ENCODE results near the gene CANT1.

The CANT1 gene

DNA sequence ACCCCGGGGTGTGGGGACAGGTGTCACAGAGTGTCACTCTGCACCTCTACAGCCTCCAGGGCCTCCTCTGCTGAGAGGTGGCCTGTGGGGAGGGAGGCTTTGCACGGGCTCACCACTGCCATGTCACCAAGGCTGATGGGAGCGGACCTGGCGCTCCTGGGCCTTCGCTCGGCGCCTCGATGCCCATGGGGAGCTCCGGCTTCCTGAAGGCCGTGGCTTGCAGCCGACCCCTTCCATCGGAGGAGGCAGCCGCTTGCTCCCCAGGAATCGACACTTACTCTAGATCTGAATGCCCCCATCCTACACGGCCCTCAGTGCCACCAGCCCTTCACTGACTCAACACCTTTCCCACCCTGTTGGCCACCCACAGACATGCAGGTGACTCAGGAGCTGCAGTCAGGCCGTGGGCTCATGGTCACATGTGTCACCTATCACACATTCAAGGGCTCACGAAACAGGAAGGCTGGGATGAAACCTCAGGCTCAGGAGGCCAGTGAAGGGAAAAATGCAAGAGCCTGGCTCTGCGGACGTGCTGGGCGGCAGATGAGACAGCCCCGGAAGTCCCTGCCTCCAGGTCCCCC lies 41.7 kb downstream of the CANT1 start:
- TF ChIP-seq, protein P1, sequence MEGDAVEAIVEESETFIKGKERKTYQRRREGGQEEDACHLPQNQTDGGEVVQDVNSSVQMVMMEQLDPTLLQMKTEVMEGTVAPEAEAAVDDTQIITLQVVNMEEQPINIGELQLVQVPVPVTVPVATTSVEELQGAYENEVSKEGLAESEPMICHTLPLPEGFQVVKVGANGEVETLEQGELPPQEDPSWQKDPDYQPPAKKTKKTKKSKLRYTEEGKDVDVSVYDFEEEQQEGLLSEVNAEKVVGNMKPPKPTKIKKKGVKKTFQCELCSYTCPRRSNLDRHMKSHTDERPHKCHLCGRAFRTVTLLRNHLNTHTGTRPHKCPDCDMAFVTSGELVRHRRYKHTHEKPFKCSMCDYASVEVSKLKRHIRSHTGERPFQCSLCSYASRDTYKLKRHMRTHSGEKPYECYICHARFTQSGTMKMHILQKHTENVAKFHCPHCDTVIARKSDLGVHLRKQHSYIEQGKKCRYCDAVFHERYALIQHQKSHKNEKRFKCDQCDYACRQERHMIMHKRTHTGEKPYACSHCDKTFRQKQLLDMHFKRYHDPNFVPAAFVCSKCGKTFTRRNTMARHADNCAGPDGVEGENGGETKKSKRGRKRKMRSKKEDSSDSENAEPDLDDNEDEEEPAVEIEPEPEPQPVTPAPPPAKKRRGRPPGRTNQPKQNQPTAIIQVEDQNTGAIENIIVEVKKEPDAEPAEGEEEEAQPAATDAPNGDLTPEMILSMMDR (IDR thresholded peaks at IDR 0.05; ENCODE audit: poor library complexity, severe bottlenecking) = no peak
- Histone ChIP-seq H3K4me1 (ENCODE audit: insufficient read depth, poor library complexity, severe bottlenecking) (no peaks in the 10 kb centered on the region), H3K36me3 (ENCODE audit: low read depth) (peaks cover 45% of the 10 kb centered on the region), H3K27me3 (ENCODE audit: insufficient read depth, poor library complexity, severe bottlenecking) (no peaks in the 10 kb centered on the region), H3K27ac (ENCODE audit: poor library complexity, severe bottlenecking) (no peak overlapping the region), H3K9me3 (ENCODE audit: severe bottlenecking) (no peaks in the 10 kb centered on the region), H3K4me3 (ENCODE audit: severe bottlenecking) (no peak overlapping the region)
- DNase-seq (ENCODE audit: low spot score) (no peak), ATAC-seq (ENCODE audit: low read depth) (no peak)

DNA sequence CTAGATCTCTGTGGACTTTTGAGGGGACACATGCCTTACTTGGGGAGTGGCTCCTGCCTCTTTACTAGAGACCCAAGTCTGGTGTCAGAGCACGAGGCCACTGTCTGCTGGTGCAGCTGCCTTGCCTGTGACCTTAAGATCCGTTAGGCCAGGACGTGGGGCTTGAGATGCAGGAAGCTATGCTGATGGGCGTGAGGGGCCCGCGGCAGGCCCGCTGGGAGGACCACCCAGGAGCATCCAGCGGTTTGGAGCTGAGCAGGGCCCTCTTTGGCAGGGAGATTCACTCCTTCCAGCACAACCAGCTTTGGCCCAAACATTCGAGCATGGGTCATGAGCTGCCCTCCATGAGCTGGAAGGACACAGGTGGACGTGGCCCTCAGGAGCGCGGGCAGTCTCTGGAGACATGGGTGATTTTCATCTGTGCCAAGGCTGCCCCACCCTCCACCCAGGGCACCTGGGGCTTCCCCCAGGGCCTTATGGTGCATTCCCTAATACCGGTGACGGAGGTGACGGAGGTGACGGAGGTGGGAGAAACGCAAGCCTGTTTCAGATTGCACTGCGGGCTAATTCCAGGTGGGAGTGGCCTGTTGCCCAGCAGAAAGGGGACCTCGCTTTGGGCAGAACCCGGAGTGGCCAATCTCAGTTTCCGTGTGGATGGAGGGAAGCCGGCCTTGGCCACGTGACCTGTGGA lies 42.5 kb downstream of the CANT1 start:
- Histone ChIP-seq H3K27ac (ENCODE audit: poor library complexity, severe bottlenecking) (no peak overlapping the region), H3K36me3 (ENCODE audit: low read depth) (peaks cover 39% of the 10 kb centered on the region), H3K4me3 (ENCODE audit: severe bottlenecking) (no peak overlapping the region), H3K4me1 (ENCODE audit: insufficient read depth, poor library complexity, severe bottlenecking) (no peaks in the 10 kb centered on the region), H3K9me3 (ENCODE audit: severe bottlenecking) (no peaks in the 10 kb centered on the region), H3K27me3 (ENCODE audit: insufficient read depth, poor library complexity, severe bottlenecking) (no peaks in the 10 kb centered on the region)
- TF ChIP-seq, protein P1 (IDR thresholded peaks at IDR 0.05; ENCODE audit: poor library complexity, severe bottlenecking) = no peak
- no peak for ATAC-seq (ENCODE audit: low read depth)
- no peak for DNase-seq (ENCODE audit: low spot score)

DNA sequence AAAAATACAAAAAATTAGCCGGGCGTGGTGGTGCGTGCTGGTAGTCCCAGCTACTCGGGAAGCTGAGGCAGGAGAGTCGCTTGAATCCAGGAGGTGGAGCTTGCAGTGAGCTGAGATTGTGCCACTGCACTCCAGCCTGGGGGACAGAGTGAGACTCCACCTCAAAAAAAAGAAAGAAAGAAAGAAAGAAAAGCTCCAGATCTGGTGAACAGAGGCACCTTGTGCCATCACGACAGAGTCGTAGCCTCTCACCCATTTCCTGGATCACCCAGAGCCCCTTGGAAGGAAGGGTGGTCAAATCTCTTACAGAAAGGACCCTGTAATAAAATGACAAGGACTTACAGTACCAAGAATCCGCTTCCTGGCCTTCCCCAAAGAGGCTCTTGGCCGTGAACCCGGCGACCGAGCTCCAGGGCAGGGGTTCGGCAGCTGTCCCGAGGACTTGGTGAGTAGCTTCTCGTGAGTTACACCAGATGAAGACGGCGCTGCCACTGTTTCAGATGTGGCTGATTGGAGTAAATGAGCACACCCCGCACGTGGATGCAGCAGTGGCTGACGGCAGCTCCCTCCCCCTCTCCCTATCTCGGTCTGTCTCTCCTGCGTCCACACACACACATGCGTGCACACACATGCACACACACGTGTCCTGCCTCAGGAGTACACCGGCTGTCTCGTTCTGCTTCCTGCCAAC lies 43.3 kb downstream of the CANT1 start:
- H3K36me3 ChIP-seq (ENCODE audit: low read depth) = peaks cover 31% of the 10 kb centered on the region
- no peak overlapping the region for H3K4me3 ChIP-seq (ENCODE audit: severe bottlenecking)
- H3K27me3 ChIP-seq (ENCODE audit: insufficient read depth, poor library complexity, severe bottlenecking) = no peaks in the 10 kb centered on the region
- DNase-seq (ENCODE audit: low spot score) (no peak), ATAC-seq (ENCODE audit: low read depth) (no peak)
- no peak overlapping the region for H3K27ac ChIP-seq (ENCODE audit: poor library complexity, severe bottlenecking)
- H3K9me3 ChIP-seq (ENCODE audit: severe bottlenecking) = no peaks in the 10 kb centered on the region
- TF ChIP-seq, protein P1 (IDR thresholded peaks at IDR 0.05; ENCODE audit: poor library complexity, severe bottlenecking) = no peak
- no peaks in the 10 kb centered on the region for H3K4me1 ChIP-seq (ENCODE audit: insufficient read depth, poor library complexity, severe bottlenecking)

DNA sequence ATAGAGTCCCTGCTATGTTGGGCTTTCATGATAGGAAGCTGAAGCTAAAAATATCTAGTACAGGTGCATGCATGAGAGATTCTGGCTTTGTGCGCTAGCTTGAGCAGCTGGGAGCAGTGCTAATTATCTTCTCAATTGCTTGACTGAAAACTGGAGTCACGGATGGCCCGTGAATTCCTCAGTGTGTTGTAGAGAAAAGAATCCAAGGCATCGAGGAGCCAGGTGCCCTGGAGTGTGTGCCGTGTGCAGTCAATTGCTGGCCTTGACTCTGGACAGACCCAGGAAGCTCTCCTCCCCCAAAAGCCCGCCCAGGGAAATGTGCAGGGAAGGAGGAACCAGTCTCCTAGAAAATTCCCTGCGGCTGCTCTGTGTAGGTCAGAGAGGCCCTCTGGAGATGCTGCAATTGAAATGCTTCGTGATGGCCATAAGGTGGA lies 44.1 kb downstream of the CANT1 start:
- no peak overlapping the region for H3K27ac ChIP-seq (ENCODE audit: poor library complexity, severe bottlenecking)
- TF ChIP-seq, protein P1 (IDR thresholded peaks at IDR 0.05; ENCODE audit: poor library complexity, severe bottlenecking) = no peak
- DNase-seq (ENCODE audit: low spot score) (no peak), ATAC-seq (ENCODE audit: low read depth) (no peak)
- no peaks in the 10 kb centered on the region for H3K9me3 ChIP-seq (ENCODE audit: severe bottlenecking)
- H3K36me3 ChIP-seq (ENCODE audit: low read depth) = peaks cover 23% of the 10 kb centered on the region
- no peak overlapping the region for H3K4me3 ChIP-seq (ENCODE audit: severe bottlenecking)
- H3K4me1 ChIP-seq (ENCODE audit: insufficient read depth, poor library complexity, severe bottlenecking) = no peaks in the 10 kb centered on the region
- no peaks in the 10 kb centered on the region for H3K27me3 ChIP-seq (ENCODE audit: insufficient read depth, poor library complexity, severe bottlenecking)
